ENCODE results near the gene C5orf34. TPM values are rescaled to one million over a fixed set of nuclear protein-coding genes. Genes with fewer than 3 reads are reported as not detected.

C5orf34 gene
- total and polyA plus RNA-seq, 2 of the 4 experiments (the other 2 are of a cell fraction) = 3.3 to 6.1 TPM

- Histone ChIP-seq H3K36me3 (ENCODE audit: control insufficient read depth, insufficient read depth, low read length) (no peaks in the 10 kb centered on the region), H3K9ac (ENCODE audit: low read depth, low read length) (peak overlapping the region; percentile 85), H3K4me3 (ENCODE audit: insufficient read depth, low read depth, low read length) (peak overlapping the region; percentile 67), H3K4me2 (ENCODE audit: low read depth, low read length) (peak overlapping the region; percentile 91), H3K56ac (ENCODE audit: extremely low read depth, insufficient read depth, low read length) (peak overlapping the region; percentile 65; the same call in 1 of the 2 replicates), H2AFZ (replicated peaks; ENCODE audit: low read length, poor library complexity) (no peak overlapping the region), H3K14ac (replicated peaks; ENCODE audit: low read depth, low read length) (peak overlapping the region; percentile 97), H3K4ac (ENCODE audit: low read depth, low read length) (peak overlapping the region; percentile 68; the same call in 1 of the 2 replicates), H3K79me1 (ENCODE audit: low read depth in 1 of 2, low read length in 2 of 2) (peaks cover 12 to 20% of the 10 kb centered on the region in 2 experiments), H3K18ac (ENCODE audit: low read depth, low read length) (peak overlapping the region; percentile 66; the same call in 1 of the 2 replicates), H4K91ac (ENCODE audit: insufficient read depth, low read depth, low read length) (peak overlapping the region; percentile 49; the same call in 1 of the 2 replicates), H3K27me3 (ENCODE audit: control insufficient read depth, insufficient read depth, low read length) (no peaks in the 10 kb centered on the region), H3K27ac (ENCODE audit: insufficient read depth, low read length) (peak overlapping the region; percentile 58; the same call in 1 of the 2 replicates), H4K8ac (ENCODE audit: low read depth in 2 of 2, low read length in 2 of 2) (peak overlapping the region; percentile 86 to 99), H2BK5ac (ENCODE audit: low read depth, low read length, poor library complexity, severe bottlenecking) (peak overlapping the region; percentile 96), H2AK5ac (ENCODE audit: low read depth, low read length) (no peak overlapping the region; the same call in 1 of the 2 replicates), H2BK120ac (ENCODE audit: low read depth, low read length) (no peak overlapping the region), H2BK15ac (ENCODE audit: low read depth, low read length) (no peak overlapping the region), H2BK20ac (ENCODE audit: low read depth, low read length) (no peak overlapping the region), H3K23ac (ENCODE audit: low read depth, low read length) (peak overlapping the region; percentile 96; the same call in 1 of the 2 replicates), H4K20me1 (ENCODE audit: insufficient read depth, low read length) (no peaks in the 10 kb centered on the region; the same call in 1 of the 2 replicates), H4K5ac (ENCODE audit: low read depth, low read length) (peak overlapping the region; percentile 95), H3K4me1 (ENCODE audit: control insufficient read depth, insufficient read depth, low read length) (no peaks in the 10 kb centered on the region), H2AK9ac (replicated peaks; ENCODE audit: low read depth, low read length, poor library complexity) (no peak overlapping the region), H3K9me3 (ENCODE audit: control insufficient read depth, insufficient read depth, low read length) (no peaks in the 10 kb centered on the region), H3K9me1 (ENCODE audit: insufficient read depth, low read length) (no peaks in the 10 kb centered on the region)
- ChIA-PET CTCF (no interaction called here), POLR2A (ENCODE audit: unreplicated experiment) (no interaction called here)
- dilution Hi-C loops (cut with HindIII; ENCODE audit: low sequenced_read_pairs, unreplicated experiment) = no loop called here
- no TSS peak for BruUV-seq (replicated peaks)
- DNase-seq = no peak
- no peak for TF ChIP-seq MAZ (IDR thresholded peaks at IDR 0.05; ENCODE audit: borderline replicate concordance, low read depth, low read length)
- no peak for TF ChIP-seq POLR2A (IDR thresholded peaks at IDR 0.05; ENCODE audit: low read depth, low read length)
- in situ Hi-C loops (cut with MboI; ENCODE audit: low sequenced_read_pairs) = no loop called here
- intact Hi-C loops (cut with micrococcal nuclease) = loop anchor here (2.0 kb wide), 1 partner anchor 31 kb away; no protein-coding TSS in a partner anchor
- no CpG with 5 or more reads among the region's 1 CpG for WGBS, 2 experiments (ENCODE audit: extremely low coverage in 2 of 2, insufficient read length in 1 of 2)
- ATAC-seq (ENCODE audit: low read depth) = peak; percentile 15; the same call in 1 of the 2 replicates
Measured at GRCh38 chr5:43515678-43516048, 715 bp upstream of the C5orf34 start.

Data from IMR-90 (cell line).